ENCODE measurements around the gene VPS26A.

The VPS26A gene
- total RNA-seq: 15.8 to 29.4 (median 24.2) reads per million in 4 donors

DNA sequence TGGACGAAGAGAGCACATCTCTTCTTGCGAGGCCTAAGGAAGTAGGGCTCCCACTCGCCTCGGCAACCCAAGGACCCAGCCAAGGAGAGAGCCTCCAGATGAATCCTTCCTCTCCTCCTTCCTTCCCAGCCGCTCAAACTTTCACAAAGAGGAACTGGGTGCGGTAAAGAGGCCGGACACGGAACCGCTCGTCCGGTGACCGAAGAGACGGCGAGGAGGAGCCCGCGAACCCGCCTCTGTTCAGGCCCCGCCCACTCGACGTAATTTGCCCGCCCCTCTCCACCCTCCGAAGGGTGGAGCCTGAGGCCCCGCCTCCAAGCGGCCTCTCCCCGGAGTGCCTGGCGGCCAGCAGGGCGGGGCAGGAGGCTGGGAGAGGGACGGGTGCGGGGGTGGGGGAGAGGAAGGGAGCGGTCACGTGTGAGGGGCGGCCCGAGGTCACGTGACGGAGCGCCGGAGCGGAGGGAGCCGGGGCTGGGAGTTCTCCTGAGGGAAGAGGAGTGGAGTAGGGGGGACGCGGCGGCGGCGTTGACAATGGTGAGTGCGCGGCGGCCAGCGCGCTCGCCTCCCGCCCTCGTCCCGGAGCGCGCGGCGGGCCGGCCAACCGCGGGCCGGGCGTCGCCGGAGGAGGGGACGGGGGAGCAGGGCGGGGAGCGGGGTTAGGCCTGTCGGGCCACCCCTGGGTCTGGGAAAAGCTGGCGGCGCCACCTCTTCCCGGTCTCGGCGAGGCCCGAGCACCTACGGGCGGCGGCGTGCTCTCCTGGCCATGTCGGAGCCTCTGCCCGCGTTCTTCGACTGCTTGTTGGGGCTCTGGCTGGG lies at the start of gene VPS26A:
Gene VPS26A, plus strand, starts transcription at position 432 of the 816 bp plus-strand sequence. Its CDS starts 100 bp downstream, at position 532.
- DNase-seq: peak; percentile 98 to 99 (median 99)

DNA sequence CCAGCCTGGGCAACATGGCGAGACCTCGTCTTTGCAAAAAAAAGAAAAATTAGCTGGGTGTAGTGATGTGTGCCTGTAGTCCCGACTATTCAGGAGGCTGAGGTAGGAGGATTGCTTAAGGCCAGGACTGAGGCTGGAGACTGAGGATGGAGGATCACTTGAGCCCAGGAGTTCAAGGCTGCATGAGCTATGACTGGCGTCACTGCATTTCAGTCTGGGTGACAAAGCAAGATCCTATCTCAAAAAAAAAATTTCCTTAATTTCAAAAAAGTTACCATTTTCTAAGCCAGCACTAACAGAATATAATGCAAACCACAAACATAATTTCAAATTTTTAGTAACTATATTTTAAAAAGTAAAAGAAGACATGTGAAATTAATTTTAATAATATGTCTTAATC lies 49.4 kb upstream of the VPS26A start:
- DNase-seq: no peak

DNA sequence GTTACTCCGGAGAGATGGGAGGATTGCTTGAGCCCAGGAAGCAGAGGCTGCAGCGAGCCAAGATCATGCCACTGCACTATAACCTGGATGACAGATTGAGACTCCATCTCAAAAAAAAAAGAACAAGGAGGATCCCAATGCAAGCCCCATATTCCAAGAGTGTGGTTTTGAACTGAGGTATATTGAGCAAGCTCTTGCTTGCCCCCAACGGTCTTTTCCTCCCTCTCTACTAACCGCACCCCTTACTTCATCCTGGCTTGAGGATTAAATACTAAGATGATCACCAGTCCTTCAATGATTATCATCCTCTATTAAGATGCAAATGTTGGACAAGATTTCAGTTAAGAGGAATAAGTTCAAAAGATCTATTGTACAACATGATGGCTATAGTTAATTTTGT lies 48.5 kb upstream of the VPS26A start:
- DNase-seq: no peak

DNA sequence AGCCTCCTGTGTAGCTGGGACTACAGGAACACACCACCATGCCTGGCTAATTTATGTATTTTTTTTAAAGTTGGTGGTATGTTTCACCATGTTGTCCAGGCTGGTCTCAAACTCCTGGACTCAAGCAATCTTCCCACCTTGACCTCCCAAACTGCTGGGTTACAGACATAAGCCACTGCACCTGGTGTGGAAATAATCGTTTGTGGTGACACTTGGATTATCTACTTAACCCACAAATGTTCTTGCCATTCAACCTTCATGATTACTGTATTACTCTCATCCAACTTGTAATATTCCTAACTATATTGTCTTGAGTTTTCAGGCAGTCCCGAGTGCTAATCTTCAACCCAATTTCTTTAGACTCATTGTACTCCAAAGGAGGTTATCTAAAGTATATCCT lies 45.7 kb upstream of the VPS26A start:
- no peak for DNase-seq

DNA sequence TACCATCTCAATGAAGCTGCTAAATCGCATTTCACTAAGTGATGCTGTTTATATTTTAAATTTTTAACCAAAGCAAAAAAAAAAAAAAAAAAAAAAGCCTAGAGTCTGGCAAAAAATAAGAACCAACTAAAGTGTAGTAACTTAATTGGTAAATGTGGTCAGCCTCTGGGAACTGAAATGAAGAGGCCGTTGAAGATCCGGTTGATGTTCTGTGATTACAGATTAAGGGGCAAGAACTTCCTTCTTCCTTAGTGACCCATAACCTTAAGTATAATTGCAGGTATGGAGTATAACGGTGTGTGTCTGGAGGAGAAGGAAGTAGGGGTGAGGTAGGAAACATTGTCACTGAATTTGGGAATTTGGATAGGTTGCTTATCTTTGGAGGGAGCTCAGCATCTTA lies 43.8 kb upstream of the VPS26A start:
- no peak for DNase-seq

DNA sequence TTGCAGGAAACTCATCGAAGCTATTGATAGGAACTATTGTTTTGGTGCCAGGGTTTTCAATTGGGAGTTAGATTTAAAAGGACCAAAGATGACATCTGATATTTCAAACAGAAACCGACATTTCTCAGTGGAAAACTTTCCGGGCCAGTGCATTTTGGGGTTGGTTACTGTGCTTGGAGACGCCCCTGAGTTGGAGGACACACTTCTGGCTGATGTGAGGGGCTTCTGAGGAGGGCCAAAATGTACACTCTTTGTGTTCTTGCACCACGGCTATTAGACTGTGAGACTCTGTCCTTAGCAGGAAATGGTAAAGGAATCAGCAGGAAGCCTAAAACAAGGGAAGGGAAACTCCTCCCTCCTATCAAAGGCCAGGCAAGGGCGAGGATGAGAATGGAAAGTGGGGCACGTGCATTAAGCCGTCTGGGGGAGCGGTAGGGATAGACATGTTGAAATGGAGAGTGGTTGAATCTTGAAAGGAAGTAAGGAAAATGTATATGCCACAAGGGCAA lies 37.9 kb upstream of the VPS26A start:
- DNase-seq: no peak

DNA sequence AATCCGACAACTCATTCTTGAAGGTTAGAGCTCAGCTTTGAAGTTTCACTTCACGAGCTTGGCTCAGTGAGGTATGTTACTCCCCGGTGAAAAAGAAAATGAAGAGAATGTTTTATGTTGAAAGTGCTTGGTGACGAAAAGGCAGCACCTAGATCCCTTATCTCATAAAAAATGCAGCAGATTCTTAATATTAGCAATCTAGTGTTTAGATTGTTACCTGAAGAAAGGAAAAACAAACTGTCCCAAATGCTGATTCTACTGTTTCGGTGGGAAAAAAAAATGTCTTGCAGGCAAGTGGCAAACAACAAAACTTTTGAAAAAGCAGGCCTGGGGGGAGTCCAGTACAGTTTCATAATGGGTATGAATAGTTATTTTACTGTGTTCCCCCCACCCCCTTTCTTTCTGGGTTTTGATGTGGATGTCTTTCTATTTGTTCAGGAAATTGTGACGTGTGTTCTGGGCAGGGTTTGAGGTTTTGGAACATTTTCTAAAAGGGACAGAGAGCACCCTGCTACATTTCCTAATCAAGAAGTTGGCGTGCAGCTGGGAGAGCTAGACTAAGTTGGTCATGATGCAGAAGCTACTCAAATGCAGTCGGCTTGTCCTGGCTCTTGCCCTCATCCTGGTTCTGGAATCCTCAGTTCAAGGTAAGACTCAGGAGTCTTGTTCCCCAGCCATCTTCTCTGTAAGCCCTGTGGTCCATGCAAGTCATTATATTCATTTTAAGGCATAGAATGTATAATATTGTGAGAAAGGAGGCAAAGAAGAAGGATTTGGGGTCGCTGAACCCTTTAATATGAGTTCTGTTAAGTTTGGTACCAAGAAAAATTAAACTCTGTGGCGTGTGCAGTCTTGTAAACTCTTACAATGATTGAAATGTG lies 36.1 kb upstream of the VPS26A start, which contains the start of gene SRGN:
Gene SRGN, plus strand, starts transcription at position 514 of the 881 bp plus-strand sequence. Its CDS starts 55 bp downstream, at position 569.
- peak; percentile 48 to 94 (median 70) for DNase-seq

DNA sequence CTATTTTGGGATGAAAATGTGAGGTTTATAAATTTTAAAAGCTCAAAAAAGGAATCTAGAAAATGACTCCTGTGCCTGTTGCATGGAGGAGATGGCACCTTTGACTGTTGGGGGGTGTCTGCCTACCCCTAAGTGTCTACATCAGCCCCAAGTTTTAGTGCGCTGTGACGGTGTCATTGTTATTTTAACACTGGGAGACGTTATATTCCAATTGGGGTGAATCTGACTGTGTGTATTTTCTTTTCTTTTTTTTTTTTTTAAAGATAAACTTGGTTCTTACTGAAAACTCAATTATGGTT lies 35.6 kb upstream of the VPS26A start:
- DNase-seq: peak in 2 of 5 donors; percentile 24 to 36

DNA sequence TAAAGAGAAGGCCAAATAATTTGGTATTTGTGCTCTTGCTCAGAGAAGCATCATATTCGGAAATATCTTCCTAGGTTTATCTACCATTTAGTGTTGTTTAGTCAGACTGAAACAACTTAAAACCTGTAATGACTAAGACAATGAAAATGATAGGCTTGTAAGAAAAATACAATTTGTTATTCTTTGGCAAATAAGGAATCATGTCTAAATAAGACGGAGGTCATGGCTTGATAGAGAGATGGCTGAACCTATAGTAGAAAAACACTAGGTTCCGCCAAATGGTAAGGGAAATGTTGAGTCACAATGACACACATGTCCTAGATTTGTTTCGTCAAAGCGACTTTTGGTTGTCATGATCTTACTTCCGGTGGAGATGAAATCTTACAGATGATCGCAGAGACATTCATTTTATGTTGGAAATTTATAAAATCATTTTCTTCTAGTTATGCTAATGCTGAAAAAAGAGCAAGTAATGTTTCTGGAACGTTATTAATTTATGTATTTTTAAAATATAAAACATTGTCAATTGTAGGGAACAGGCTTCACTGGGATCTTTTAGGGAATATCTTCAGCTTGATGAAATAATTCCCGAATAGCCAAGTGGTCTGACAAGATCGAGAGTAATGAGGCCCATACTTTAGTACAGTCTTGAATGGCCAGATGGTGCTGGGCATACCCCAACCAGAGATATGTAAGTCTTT lies 35.0 kb upstream of the VPS26A start:
- peak in 4 of 5 donors; percentile 29 to 92 (median 50) for DNase-seq

DNA sequence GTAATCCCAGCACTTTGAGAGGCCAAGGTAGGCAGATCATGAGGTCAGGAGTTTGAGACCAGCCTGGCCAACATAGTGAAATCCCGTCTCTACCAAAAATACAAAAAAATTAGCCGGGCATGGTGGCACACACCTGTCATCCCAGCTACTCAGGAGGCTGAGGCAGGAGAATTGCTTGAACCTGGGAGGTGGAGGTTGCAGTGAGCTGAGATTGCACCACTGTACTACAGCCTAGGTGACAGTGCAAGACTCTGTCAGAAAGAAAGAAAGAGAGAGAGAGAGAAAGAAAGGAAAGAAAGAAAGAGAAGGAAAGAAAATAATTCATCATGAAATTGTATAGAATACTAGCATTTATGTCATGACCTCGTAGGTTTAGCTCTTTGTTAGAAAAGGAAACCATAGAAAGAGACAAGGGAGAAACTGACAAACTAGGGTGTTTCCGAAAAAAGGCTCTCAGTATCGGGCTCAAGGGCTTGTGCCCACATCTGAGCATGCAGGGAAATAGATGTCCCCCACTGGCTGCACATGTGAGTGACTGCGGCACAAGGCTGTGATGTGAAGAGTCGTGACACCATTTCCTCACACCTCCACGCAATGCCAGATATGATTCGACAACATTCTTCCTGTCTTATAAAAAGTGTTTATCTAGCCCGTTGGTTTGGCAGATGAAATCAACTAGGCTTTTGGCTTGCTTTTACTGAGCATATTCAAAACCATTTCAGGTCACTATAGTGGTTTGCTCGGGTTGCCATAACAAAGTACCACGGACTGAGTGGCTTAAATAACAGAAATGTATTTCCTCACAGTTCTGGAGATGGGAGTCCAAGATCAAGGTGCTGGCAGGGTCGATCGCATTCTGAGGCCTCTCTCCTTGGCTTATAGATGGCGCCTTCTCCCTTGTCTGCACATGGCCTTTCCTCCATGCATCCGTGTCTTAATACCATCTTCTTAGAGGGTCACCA lies 34.1 kb upstream of the VPS26A start:
- peak; percentile 58 to 93 (median 73) for DNase-seq

DNA sequence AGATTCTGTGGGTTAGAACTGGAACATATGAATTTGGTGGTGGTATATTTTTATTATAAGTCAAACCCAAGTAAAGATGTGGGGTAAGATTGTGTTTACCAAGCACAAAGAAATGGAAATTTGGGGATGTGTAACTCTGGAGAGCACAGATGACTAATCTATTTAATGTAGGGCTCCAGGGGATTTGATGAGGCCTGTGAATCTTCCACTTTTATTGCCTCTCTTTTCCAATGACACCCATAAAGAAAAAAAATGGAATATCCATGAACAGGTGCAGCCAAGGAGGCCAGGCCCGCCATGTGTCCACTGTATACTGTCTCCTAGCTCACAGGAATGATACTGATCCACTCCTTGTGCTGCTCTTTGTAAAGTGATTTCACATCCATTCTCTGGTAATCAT lies 33.3 kb upstream of the VPS26A start:
- DNase-seq: no peak

DNA sequence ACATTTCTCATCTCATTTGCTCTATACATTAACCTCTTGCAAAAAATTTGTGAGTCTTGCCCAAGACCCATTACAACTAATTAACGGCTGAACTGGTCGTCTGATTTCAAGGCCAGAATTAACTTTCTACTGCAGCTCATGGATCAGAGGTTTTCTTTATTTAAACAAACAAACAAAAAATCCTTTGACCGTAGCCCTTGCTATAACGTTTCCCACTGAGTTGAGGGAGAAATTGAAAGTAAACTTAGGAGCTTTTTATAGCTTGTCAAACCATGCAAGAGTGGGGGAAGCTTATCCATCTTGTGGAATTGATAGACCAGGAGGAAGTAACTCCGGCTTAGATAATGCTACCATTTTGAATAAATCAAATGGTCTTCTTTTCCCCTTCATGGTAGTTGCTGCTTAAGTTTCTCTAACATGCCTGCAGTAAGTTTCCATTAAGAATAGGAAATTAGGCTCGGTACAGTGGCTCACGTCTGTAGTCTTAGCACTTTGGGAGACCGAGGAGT lies 32.8 kb upstream of the VPS26A start:
- peak in 1 of 5 donors; percentile 19 for DNase-seq

DNA sequence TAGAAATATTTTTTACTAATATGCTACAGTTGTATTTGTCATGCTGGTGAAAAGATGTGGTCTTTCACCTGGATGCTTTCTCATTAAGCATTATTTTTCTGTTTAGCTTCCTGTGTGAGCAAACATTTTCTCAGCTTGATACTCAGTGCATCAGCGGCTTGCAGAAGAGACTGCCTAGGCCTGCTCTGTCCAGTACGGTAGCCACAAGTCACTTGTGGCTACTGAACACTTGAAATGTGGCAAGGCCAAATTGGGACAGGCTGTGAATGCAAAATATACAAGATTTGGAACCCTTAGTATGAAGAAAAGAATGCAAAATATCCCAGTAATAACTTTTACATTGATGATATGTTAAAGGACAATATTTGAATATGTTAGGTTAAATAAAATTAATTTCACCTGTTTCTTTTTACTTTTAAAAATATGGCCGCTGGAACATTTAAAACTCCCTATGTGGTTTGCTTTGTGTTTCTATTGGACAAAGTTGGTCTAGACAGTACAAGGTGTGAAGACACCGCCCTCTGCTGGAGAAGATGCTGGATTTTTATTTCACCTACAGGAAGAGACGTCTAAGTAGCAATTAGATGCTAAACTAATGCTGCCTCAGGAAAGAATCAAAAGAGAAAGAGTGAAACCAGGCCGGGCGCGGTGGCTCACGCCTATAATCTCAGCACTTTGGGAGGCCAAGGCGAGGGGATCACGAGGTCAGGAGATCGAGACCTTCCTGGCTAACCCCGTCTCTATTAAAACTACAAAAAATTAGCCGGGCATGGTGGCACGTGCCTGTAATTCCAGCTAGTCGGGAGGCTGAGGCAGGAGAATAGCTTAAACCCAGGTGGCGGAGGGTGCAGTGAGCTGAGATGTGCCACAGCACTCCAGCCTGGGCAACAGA lies 30.8 kb upstream of the VPS26A start:
- DNase-seq: peak; percentile 58 to 89 (median 77)

DNA sequence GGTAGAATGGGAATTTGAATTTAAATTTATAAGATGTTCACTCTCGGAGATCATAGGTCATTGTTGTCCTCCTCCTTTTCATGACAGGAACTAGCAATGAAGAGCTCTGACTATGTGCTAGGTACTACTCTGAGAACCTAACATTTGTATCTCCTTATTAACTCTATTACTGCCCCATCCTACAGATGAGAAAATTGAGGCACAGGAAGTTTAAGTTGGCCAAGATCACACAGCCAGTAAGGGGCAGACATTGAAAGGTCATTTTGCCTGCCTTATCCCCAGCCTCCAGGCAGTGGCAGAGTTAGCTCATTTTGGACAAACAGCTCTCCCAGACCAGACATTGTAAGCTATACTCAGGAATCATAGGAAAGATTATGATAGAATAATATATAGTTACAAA lies 30.0 kb upstream of the VPS26A start:
- DNase-seq: no peak

DNA sequence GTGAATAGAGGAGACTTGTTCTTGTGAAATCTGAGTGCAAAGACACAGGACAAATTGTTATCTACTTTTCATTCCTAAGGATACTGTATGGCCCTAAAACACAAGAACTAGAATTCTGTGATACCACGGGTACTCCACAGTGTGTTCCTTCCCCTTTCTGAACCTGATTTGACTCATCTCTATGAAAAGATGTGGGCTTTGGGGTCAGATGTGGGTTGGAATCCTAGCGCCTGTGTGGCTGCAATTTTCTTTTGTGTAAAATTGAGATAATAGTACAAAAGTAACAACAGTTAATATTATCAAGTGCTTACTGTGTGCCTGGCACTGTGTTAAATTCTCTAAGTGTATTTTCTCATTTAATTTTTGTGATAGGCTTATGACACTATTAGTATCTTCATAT lies 27.9 kb upstream of the VPS26A start:
- no peak for DNase-seq

DNA sequence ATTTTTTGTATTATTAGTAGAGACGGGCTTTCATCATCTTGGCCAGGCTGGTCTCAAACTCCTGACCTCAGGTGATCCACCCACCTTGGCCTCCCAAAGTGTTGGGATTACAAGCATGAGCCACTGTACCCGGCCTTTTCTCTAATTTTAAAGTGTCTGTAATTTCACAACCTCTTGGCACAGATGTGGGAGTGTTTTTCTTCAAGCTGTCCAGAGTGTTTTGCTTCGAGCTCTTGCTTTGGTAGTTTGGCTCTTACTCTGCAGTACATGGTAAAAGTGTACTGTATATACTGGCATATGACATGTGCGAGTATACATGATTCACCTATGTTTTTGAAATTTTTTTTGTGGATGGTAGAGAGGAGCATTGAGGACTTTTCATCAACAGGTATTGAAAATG lies 26.2 kb upstream of the VPS26A start:
- no peak for DNase-seq

DNA sequence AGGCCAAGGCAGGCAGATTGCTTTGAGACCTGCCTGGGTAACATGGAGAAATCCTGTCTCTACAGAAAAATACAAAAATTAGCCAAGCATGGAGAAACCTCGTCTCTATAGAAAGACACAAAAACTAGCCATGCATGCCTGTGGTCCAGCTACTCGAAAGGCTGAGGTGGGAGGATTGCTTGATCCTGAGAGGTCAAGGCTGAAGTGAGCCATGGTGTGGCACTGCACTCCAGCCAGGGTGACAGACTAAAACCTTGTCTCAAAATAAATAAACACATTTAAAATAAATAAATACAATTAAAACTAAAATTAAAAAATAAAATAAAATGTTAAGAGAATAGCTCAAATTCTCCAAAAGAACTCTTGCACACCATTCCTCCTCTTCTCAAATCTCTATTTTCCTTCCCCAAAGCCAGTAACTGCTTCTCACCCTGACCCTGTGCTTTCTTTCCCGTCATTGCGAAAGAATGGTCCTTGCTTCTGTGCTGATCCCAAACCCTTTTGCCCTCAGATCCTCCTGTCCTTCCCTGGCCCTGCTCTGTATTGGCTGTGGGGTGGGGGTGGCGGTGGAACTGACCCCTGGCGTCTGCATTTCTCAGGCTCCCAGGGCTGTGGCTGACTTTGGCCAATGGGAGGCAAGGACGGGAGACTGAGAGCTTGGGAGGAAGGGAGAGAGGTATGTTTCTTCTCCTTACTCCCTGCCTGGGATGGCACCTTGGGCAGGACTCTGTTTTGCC lies 23.7 kb upstream of the VPS26A start:
- no peak for DNase-seq

DNA sequence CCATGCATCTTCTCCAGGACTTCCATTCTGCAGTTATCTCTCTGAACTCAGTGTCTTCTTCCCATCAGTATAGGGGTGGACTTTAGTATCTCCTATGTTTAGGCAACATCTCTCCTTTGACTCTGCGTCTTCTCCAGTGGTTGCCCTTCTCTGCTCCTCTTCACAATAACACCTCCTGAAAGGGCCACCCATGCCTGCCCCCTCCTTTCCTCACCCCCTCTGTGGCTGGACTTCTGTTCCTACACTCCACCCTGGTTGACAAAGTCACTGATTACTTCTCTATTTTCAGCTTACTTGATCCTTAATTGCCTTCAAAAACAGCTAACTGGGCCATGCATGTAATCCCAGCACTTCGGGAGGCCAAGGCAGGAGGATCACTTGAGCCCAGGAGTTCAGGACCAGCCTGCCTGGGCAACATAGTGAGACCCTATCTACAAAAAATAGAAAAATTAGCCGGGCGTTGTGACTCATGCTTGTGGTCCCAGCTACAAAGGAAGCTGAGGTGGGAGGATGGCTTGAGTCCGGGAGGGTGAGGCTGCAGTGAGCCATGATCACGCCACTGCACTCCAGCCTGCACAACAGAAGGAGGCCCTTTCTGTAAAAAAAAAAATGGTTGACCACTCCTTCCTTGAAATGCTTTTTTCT lies 22.4 kb upstream of the VPS26A start:
- DNase-seq: peak in 1 of 5 donors; percentile 27

DNA sequence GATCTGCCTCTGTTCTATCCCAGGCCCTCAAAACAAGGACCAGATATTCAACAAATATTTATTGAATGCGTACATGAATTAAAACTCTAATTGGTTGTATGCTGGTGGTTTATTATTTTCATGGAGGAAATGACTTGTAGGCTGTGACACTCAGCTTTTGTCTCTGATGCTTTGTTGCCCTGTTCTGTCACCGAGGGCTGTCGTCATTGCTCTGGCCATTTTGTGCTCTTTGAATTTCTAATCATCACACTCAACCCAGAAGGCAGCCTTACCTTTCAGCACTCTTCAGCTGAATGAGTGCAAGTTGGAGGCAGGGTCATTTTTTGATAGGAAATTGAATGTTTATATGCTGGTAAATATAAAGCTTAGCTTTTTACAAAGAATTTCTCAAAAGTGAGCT lies 21.5 kb upstream of the VPS26A start:
- no peak for DNase-seq

Data from T-helper 1 cell (primary cell).